H54 (cell line): ENCODE results near the gene CRHR2.
"Not testable (repeated sequence)": the region's sequence is repeated elsewhere in the genome, so short reads cannot be mapped to it uniquely, and the experiment has no call there.

Source experiments
- DNase-seq: peaks from one replicate; pipeline ENCODE4 v3.0.0; 2011; ENCODE audit warnings: low spot score, mixed read lengths; ENCODE audit not compliant: insufficient read length
- FAIRE-seq: peaks from 3 replicates; lab custom pipeline; 2011; peaks lifted over from hg19 to GRCh38; lab: Jason Lieb, UNC
- POLR2A ChIP-seq: IDR thresholded peaks from 2 replicates; pipeline ENCODE4 v1.6.1; 2011; ENCODE audit warnings: low read depth, mild to moderate bottlenecking, low read length

CRHR2 gene

DNA sequence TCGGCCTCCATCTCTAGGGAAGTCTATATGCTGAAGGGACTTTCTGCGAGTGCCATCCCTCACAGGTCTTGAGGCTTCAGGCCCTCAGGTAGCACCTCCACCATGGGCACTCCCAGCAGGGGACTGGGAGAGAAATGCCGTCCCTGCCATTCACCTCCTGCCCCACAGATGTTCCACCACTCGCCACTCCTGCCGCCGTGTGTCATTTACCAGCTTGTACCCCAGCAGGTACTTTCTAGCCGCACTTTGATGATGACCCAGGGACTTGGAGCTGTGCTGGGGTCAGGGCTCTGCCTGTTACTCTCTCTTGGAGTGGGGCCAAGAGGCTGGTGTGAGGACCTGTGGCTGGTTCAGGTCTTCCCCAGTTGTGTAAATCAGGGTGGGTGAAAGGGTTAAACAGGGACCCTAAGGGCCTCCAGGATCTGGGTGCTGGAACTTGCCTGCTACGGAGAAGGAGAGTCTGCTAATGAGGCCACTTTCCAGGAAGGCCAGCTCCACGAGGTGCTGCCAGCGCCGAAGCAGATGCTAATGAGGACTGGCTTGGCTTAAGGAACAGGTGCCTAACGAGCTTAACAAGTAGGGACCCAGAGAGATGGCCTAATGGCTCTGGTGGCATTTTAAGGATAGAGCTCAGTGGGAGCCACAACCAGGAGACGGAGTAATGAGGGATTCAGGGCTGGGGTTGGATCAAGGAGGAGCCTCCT is 32.4 kb downstream of the CRHR2 start:
- FAIRE-seq (no peak), DNase-seq (no peak)
- TF ChIP-seq POLR2A: no peak

DNA sequence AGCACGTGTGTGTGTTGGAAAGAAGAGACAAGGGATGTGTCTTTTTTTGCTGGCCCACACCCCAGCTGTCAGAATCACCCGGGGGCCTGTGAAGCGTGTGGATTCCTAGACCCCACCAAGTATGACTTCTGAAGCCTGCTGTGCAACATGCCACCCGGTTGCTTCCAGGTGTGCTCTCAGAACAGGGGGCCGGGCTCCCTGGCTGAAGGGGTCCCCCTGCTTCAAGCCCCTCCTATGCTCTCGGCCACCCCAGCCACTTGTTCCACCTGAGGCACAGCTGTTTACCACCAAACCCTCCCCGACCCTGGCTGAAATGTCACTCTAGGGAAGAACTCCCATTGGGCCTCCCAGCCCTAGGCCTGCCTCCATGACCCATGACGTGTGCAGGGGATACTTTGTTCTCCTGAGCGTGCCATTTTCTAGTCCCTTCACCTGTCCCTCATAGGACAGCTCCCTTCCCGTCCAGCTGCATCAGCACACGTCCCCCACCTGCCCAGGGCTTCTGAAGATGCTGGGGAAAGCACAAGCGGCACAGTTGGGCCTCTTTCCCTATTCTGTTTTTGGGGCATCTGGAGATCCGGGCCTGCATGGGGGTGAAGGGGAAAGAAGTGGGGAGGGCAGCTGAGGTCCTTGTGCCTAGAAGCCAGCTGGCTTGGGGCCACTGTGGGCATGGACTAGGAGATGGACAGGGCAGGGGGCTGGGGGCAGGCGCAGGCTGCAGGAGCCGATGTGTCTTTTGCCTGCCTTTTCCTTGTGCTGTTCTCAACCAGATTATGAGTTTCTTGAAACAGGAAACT is 33.3 kb downstream of the CRHR2 start:
- no peak for FAIRE-seq
- no peak for TF ChIP-seq POLR2A
- no peak for DNase-seq

DNA sequence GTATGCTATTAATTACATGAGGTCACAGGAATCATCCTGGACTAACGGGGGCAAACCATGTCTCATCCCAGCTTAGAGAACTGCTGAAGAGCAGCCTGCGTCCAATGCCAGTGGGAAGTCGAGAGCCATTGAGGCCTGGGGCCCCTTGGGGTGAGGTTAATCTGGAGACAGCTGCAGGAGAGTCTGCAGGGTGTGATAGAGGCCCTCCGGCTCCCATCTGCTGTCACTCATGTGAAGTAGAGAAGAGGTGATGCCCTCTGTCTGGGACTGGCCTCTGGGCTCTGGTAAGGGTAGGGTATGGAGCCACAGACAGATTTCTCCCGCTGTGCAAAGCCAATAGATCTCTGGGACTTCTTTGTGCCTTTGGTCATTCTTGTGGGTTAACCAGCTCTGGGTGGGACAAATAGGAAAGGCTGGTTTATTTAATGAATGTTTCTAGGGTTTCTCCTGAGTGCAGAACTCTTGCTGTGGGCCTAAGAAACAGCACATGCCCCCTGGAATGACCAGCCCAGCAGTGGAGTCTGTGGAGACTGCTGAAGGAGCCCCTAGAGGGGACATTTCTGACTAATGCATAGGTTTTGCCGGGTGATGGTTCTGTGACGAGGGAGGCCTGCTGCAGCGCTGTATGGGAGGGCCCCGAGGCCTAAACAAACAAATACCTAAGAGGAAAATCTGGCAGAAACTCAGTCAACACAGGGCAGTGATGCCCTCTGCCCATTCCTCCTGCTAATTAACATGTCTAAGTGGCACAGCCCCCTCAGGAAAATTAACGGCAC is 34.5 kb downstream of the CRHR2 start:
- no peak for TF ChIP-seq POLR2A
- DNase-seq (no peak), FAIRE-seq (no peak)

DNA sequence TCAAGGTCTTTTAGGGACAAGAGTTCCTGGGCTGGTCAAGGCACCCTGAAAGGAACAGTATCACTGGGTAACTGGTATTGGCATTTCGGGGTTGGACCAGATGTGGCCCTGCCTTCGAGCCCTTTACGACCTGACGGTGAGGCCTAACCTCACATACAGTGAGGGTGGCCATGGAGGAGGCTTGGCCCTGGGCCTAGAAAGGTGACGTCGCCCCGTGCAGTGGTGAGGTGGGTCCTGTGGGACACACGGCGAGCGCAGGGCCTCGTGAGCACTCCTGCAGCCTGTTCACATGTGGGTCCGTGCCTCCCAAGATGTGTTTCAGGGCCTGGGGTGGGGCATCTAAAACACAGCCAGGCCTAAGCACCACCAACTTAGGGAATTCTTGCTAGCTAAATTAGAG is 36.1 kb downstream of the CRHR2 start:
- DNase-seq (no peak), FAIRE-seq (no peak)
- no peak for TF ChIP-seq POLR2A

DNA sequence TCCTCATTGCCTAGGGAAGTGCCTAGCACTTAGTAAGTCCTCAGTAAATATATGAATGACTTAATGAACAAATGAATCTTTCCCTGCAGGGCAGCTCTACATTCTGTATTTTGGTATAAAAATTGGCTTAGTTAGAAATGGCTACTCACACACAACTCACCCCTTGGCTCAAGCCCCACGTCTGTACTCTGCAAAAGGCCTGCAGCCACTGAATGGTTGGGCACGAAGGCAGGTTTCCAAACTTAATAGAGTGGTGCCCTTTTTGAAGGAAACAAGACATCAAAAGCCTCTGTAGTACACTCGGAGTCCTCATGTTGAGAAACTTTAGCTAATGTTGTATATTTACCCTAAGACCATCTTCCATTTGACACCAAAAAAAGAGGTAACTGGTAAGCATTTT is 36.6 kb downstream of the CRHR2 start:
- DNase-seq (no peak), FAIRE-seq (no peak)
- no peak for TF ChIP-seq POLR2A

DNA sequence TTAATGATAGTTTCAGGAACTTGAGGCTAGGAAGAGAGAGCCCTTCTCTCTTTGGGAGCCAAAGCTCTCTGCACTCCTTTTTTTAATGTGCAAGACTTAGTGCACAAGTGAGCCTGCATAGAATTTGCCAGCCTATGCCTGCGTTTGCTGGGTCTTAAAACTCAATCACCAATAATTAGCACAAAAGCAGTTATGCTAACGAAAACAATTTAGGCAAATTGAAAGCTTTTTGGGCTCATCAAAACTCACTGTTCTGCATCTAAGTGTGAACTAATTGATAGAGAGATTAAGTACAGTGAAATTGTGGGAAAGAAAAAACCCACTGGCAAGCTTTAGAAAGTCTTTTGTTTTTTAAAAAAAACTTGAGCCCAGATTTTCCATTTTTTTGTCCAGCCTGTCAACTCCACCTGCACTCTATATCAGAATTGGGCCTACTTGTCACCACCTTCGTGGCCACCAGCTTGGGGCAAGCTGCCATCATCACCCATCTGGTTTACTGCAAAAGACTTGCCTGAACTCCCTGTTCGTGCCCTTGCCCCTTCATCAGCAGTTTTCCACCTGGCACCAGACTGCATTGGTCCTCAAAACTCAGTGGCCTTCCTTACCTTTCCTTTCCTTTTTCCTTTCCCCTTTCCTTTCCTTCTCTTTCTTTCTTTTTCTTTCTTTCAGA is 37.8 kb downstream of the CRHR2 start:
- no peak for TF ChIP-seq POLR2A
- no peak for DNase-seq
- no peak for FAIRE-seq

DNA sequence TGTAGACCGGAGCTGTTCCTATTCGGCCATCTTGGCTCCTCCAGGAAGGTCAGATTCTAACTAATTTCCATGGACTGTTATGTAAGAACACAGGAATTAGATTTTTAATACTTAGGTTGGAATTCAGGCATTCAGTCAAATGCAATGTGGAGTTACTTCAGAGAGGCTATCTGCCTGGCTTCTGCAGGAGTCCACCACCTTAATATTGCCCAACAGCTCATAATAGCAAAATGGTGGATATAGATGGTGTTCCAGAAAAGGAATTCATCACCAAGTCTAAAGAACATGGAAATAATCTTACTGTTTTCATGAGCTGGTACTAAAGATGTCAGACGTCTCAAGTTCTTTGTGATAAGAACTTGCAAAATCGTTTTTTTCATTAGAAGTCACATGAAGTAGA is 39.5 kb downstream of the CRHR2 start:
- no peak for FAIRE-seq

DNA sequence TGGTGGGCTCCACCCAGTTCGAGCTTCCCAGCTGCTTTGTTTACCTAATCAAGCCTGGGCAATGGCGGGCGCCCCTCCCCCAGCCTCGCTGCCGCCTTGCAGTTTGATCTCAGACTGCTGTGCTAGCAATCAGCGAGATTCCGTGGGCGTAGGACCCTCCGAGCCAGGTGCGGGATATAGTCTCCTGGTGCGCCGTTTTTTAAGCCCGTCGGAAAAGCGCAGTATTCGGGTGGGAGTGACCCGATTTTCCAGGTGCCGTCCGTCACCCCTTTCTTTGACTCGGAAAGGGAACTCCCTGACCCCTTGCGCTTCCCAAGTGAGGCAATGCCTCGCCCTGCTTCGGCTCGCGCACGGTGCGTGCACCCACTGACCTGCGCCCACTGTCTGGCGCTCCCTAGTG is 39.9 kb downstream of the CRHR2 start:
- not testable (repeated sequence) for DNase-seq

More for the DNA sequence above, 39.5 kb downstream of the CRHR2 start:
- no peak for TF ChIP-seq POLR2A
- no peak for DNase-seq

DNA sequence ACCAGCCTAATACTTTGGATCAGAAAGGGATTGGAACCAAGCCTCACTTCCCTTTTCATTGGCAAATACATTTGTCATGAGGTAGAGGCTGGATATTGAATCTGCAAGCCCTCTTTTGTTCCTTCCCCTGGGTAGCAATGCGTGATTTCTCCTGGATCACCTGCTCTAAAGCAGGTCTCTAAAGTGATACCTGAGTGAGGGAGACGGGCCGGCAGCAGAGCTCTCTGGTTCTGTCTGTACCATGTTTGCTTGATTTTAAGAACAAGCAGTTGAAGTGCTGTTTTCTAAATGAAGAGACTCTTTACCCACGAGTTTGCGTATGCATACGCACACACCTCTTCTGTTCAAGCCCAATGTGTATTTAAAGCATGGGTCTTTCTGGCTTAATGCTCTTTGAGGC is 46.5 kb downstream of the CRHR2 start:
- FAIRE-seq (no peak), DNase-seq (no peak)
- no peak for TF ChIP-seq POLR2A

More for the DNA sequence above, 39.9 kb downstream of the CRHR2 start:
- not testable (repeated sequence) for FAIRE-seq

DNA sequence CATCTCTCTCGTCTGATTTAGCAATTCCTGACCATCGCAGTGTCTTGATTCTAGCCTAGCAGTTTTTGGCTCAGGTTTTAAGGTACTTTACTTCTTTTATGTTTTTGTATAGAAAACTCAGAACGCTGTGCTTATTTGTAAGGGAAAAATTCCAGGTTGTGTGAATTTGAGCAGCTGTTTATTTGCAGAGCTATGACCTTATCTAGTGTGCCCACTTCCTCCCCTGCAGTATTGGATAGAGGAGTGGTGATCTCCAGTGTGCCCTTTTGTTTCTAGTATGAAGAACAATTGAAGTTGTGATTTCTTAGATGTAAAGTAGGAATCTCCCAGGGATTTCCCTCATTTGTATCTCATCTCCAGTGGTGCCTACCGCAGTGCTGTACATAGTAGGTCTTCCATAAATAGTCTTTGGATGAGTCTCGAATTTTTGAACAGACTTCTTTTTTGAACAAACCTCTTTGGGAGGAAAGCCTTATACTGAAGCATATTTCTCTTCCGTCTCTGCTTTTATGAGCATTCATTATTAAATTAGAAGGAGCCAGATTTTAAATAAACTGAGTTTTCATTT is 47.5 kb downstream of the CRHR2 start:
- FAIRE-seq (no peak), DNase-seq (no peak)
- no peak for TF ChIP-seq POLR2A

DNA sequence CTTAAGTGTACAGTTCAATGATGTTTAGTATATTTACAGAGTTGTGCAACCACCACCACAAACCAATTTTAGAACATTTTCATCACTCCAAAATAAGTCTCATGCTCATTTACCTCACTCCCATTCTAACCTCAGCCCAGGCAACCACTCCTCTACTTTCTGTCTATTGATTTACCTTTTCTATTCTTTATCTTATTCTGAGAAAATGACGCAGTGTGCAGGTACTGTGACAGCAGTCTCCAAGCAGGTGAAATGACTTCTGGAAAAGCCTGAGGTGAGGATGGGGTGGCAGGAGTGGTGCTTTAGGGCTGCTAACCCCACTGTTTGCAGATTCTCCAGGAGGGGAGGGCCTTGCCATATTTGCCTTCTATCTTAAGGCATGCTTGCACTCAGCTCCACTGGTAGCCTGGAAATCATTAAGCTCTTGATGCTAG is 48.0 kb downstream of the CRHR2 start:
- TF ChIP-seq POLR2A: no peak
- FAIRE-seq (no peak), DNase-seq (no peak)

DNA sequence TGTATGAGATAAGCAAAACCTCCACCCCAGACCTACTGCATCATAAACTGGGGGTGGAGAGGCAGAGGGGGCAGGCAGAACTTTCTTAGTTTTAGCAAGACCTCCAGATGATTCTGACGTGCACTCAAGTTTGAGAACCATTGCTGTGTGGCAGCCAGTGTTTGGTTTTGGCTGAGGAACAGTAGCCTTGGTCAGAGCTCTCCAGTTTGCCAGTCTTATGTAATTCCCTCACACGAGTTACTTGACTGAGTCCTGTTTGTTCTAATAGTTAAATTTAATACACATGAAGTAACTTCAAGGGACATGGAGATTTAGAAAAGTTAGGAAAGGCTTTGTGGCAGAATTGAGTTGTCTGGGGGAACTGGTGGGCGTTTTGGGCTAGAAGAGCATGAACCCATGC is 49.0 kb downstream of the CRHR2 start:
- FAIRE-seq (no peak), DNase-seq (no peak)
- TF ChIP-seq POLR2A: no peak

DNA sequence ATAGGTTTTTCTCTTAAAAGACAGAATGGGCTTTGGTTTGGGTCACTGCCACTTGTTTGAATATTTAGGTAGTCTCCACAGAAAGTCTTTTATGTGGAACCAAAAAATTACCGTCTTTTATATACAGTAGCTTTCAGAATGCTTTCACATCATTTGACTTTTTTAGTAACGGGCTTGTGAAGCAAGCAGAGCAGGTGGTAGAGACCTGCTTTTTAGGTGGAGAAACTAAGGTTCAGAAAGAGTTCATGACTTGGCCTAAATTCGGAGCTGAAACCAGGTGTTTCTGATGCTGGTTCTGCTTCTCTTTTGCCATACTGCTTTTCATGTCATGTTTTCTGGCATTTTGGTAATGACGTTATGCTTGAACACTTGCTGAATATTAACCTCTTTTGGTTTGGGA is 51.3 kb downstream of the CRHR2 start:
- FAIRE-seq (no peak), DNase-seq (no peak)
- no peak for TF ChIP-seq POLR2A
